ENCODE results near the gene EMC1.

EMC1 gene

GRCh38 chr1:19212167-19212566 is 39.2 kb downstream of the EMC1 start:
- peak overlapping the region in 3 of 10 experiments; percentile 87 to 98 (median 97); a peak in 4 of 20 replicates for H3K4me3 ChIP-seq
- H3K9ac ChIP-seq: peak overlapping the region in 5 of 11 experiments; percentile 17 to 97 (median 94); a peak in 9 of 22 replicates
- no peak overlapping the region for H3K27ac ChIP-seq
- peaks cover 42 to 58% (median 48%) of the 10 kb centered on the region in 10 experiments for H3K4me1 ChIP-seq
- peaks cover 29 to 77% (median 57%) of the 10 kb centered on the region in 11 experiments; a peak in 20 of 22 replicates for H4K20me1 ChIP-seq
- TF ChIP-seq Cebpa-rat (IDR thresholded peaks at IDR 0.05): no peak
- peak overlapping the region; percentile 84 to 98 (median 95) for H3K4me2 ChIP-seq
- H3K27me3 ChIP-seq: no peaks in the 10 kb centered on the region
- no peaks in the 10 kb centered on the region for H3K9me3 ChIP-seq (replicated peaks in 1 of 11)
- H3K36me3 ChIP-seq: peaks cover 33 to 58% (median 46%) of the 10 kb centered on the region in 11 experiments

DNA sequence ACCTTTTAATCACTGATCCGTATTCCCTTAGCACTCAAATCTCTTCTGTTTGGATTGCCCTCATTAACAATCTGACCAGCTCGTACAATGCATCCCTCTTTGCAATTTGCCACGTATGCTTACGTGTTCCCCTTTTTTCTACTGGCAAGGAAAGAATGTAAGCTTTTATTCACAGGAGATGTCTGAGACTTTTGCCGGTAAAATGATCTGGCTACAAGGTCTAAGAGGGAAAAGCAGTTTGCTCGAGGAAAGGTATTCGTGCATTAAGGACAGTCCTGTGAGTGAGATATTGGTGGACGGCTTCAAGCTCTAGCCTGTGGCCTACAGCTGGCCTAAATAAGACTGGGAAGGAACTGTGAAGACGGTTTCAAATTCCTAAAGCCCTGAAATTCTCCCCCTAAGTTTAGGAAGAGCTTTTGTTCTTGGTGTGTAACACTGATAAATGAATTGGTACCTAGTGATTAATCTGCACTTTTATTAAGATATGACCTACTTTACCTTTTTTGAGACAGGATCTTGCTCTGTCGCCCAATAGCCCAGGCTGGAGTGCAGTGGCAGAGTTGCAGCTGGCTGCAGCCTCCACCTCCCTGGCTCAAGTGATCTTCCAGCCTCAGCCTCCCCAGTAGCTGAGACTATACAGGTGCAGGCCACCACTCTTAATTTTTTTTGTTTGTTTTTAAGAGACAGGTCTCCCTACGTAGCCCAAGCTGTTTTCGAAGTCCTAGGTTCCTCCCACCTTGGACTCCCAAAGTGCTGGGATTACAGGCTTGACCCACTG is 40.4 kb downstream of the EMC1 start:
- TF ChIP-seq Cebpa-rat (IDR thresholded peaks at IDR 0.05): no peak
- Histone ChIP-seq H4K20me1 (peaks cover 27 to 81% (median 61%) of the 10 kb centered on the region in 11 experiments; a peak in 20 of 22 replicates), H3K4me1 (peaks cover 48 to 69% (median 57%) of the 10 kb centered on the region in 10 experiments)

DNA sequence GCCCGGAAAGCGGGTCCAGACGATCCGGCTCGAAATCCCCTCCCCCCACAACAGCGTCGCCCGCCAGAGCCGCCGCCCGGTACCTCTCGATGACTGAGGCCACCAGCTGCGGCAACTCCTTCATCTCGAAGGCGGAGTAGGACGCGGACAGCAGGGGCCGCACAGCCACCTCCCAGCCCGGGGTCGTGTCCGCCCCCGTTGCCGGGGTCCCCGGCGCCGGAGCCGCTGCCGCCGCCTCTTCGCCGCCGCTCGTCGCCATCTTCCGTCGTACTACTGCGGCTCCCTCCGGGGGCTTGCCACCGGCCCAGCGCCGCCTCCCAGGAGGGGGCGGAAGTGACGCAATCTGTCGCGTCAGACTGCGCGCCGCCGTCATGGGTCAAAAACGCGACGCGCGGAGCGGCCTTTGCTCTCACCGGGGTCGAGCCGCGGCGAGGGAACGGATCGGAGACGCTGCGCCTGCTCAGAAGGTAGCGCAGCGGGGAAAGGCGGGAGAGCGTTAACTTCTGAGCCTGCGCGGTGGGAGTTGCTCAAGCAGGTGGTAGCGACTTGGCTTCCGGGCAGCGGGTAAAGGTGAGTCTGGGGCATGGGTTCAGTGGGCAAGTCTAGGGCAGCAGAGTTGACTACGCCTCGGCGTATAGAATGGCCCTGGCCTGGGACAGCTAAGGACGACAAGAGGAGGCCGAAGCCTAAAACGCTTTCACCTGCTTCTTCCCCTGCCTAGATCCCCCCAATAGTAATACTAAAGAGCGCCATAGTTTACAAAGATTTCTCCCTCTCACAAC is 41.1 kb downstream of the EMC1 start, which contains the start of gene UBR4:
UBR4 (minus strand) TSS at position 277 of the 782 bp plus-strand sequence; CDS start at position 259, 18 bp downstream.
- peak within 1 kb of the TSS; percentile 88 to 98 (median 95) for H3K4me2 ChIP-seq
- no peaks in the 10 kb centered on the region for H3K27me3 ChIP-seq
- peaks cover 25 to 81% (median 64%) of the 10 kb centered on the region in 11 experiments; a peak in 21 of 22 replicates for H4K20me1 ChIP-seq
- peak within 1 kb of the TSS; percentile 77 to 98 (median 88) for H3K4me3 ChIP-seq
- peak within 1 kb of the TSS; percentile 91 to 98 (median 94) for H3K9ac ChIP-seq
- peaks cover 14 to 49% (median 30%) of the 10 kb centered on the region in 11 experiments; a peak in 20 of 22 replicates for H3K36me3 ChIP-seq
- peaks cover 45 to 71% (median 63%) of the 10 kb centered on the region in 10 experiments for H3K4me1 ChIP-seq
- peak in 9 of 11 experiments; percentile 51 to 94 (median 77); a peak in 14 of 22 replicates for TF ChIP-seq Cebpa-rat (IDR thresholded peaks at IDR 0.05)
- H3K9me3 ChIP-seq (replicated peaks in 1 of 11): no peaks in the 10 kb centered on the region
- H3K27ac ChIP-seq: peak within 1 kb of the TSS; percentile 86 to 97 (median 92)

More for the DNA sequence above, 40.4 kb downstream of the EMC1 start:
- Histone ChIP-seq H3K9ac (peak overlapping the region; percentile 91 to 98 (median 94)), H3K4me2 (peak overlapping the region; percentile 84 to 98 (median 95)), H3K4me3 (peak overlapping the region; percentile 77 to 98 (median 88)), H3K27ac (peak overlapping the region; percentile 86 to 97 (median 92)), H3K9me3 (replicated peaks in 1 of 11) (no peaks in the 10 kb centered on the region), H3K36me3 (peaks cover 22 to 50% (median 37%) of the 10 kb centered on the region in 11 experiments), H3K27me3 (no peaks in the 10 kb centered on the region)

GRCh38 chr1:19209439-19209989 is 41.8 kb downstream of the EMC1 start:
- peak overlapping the region; percentile 86 to 97 (median 92) for H3K27ac ChIP-seq
- H3K4me3 ChIP-seq: peak overlapping the region; percentile 77 to 98 (median 88)
- peak overlapping the region; percentile 91 to 98 (median 94) for H3K9ac ChIP-seq
- H3K4me1 ChIP-seq: peaks cover 43 to 77% (median 64%) of the 10 kb centered on the region in 10 experiments
- H3K4me2 ChIP-seq: peak overlapping the region; percentile 88 to 98 (median 95)
- H3K27me3 ChIP-seq: no peaks in the 10 kb centered on the region
- H3K9me3 ChIP-seq (replicated peaks in 1 of 11): no peaks in the 10 kb centered on the region
- TF ChIP-seq Cebpa-rat (IDR thresholded peaks at IDR 0.05): no peak
- H4K20me1 ChIP-seq: peaks cover 31 to 81% (median 64%) of the 10 kb centered on the region in 11 experiments; a peak in 21 of 22 replicates
- H3K36me3 ChIP-seq: peaks cover 10 to 49% (median 24%) of the 10 kb centered on the region in 11 experiments; a peak in 20 of 22 replicates

DNA sequence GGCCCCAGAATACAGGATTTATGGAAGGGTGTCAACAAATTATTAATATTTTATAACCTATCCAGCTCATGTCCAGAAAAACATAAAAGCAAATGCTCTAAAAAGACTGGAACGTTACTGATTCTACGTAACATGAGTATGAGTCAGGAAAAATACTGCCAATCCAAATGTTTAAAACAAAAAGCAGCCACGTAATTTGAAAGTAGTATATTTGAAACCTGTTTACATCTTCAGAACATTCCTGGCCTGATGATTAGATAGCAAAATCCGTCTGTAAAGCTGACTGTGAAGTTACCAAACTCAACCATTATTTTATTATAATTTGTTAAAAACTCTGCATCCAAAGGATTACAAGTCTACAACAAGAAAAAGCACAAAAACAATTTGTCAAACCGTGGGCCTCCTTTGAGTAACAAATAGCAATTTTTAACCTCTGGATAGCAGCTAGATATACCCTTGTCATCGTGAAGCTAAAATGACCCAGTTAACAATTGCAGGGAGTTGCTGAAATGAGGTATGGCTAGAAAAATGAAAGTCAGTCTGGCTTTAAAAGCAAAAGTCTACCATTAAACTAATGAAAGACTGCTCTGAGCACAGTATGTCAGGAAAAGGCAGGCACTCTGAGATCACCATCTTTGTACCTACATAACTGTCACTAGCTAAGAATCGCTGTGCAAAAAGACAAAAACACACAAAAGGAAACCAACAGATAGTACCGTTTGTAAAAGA is 42.5 kb downstream of the EMC1 start:
- Histone ChIP-seq H4K20me1 (peaks cover 37 to 83% (median 65%) of the 10 kb centered on the region in 11 experiments; a peak in 21 of 22 replicates), H3K4me3 (peak overlapping the region; percentile 77 to 98 (median 88)), H3K4me2 (peak overlapping the region; percentile 88 to 98 (median 95)), H3K36me3 (peaks cover 3 to 47% (median 18%) of the 10 kb centered on the region in 11 experiments; a peak in 20 of 22 replicates), H3K4me1 (peaks cover 43 to 81% (median 67%) of the 10 kb centered on the region in 10 experiments), H3K27ac (peak overlapping the region; percentile 86 to 97 (median 92); a peak in 21 of 22 replicates), H3K27me3 (no peaks in the 10 kb centered on the region), H3K9me3 (replicated peaks in 1 of 11) (no peaks in the 10 kb centered on the region), H3K9ac (peak overlapping the region; percentile 91 to 98 (median 94))
- TF ChIP-seq Cebpa-rat (IDR thresholded peaks at IDR 0.05): no peak

DNA sequence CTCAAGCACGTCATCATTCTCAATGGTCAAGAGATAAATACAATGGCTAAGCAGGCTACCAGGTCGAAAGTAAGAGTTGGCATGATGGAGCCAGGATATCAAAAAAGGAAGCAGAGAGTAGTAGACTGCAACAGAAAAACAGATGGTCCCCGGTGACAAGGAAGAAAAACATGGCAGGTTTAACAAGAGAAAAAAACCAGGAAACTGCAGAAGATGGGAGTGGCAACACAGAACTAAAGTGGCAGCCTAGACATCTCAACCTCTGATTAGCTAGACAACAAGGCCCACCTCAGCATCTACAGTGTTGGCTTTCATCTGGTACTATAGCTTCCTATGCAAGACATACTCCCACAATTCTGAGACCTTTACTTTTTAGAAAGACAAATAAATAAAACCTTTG is 44.4 kb downstream of the EMC1 start:
- Histone ChIP-seq H3K9ac (no peak overlapping the region), H3K36me3 (peaks cover 3 to 47% (median 17%) of the 10 kb centered on the region in 11 experiments; a peak in 18 of 22 replicates), H3K4me1 (peaks cover 35 to 81% (median 54%) of the 10 kb centered on the region in 10 experiments), H3K27ac (no peak overlapping the region; a peak in 2 of 22 replicates), H3K4me3 (no peak overlapping the region; a peak in 1 of 20 replicates), H3K9me3 (replicated peaks in 1 of 11) (no peaks in the 10 kb centered on the region), H3K4me2 (peak overlapping the region; percentile 20 to 96 (median 89); a peak in 20 of 22 replicates), H4K20me1 (peaks cover 57 to 91% (median 78%) of the 10 kb centered on the region in 11 experiments), H3K27me3 (no peaks in the 10 kb centered on the region)
- no peak for TF ChIP-seq Cebpa-rat (IDR thresholded peaks at IDR 0.05)

DNA sequence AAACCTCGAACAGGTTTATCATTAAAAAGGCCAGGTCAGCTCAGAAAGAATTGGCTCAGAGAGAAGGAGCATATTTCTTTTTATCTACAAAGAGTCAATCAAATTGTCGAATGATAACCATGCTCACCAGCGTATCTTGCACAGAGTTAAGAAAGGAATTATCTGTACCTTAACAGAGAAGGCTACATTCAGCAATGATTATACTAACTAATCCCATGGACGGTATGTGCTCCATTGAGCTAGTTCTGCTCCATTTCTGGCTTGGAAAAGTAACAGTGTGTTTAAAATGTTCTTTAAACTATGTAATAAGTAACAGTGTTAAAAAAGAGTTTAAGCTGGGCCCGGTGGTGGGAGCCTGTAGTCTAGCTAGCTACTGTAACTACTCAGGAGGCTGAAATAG is 45.5 kb downstream of the EMC1 start:
- Histone ChIP-seq H3K9me3 (replicated peaks in 1 of 11) (no peaks in the 10 kb centered on the region), H3K27me3 (no peaks in the 10 kb centered on the region), H3K36me3 (peaks cover 14 to 58% (median 28%) of the 10 kb centered on the region in 11 experiments), H3K9ac (no peak overlapping the region), H4K20me1 (peaks cover 68 to 92% (median 89%) of the 10 kb centered on the region in 11 experiments), H3K4me2 (peak overlapping the region in 4 of 11 experiments; percentile 2 to 95 (median 49); a peak in 6 of 22 replicates), H3K4me3 (no peak overlapping the region), H3K27ac (no peak overlapping the region), H3K4me1 (peaks cover 24 to 70% (median 43%) of the 10 kb centered on the region in 10 experiments)
- no peak for TF ChIP-seq Cebpa-rat (IDR thresholded peaks at IDR 0.05)
